GM21423 (cell line): ENCODE results near the gene CPT2.

Experiments
- ATAC-seq: cut with Tn5 transposase; IDR thresholded peaks from one replicate; pipeline ENCODE4 v1.9.1; 2021; ENCODE audit warnings: mild to moderate bottlenecking, moderate library complexity; ENCODE audit not compliant: unreplicated experiment

Gene CPT2

GRCh38 chr1:53214376-53214940 lies 17.8 kb downstream of the CPT2 start:
- ATAC-seq, result no peak

- no peak for ATAC-seq
Observed at GRCh38 chr1:53218201-53218600, 21.6 kb downstream of the CPT2 start.

GRCh38 chr1:53219711-53220110 lies 23.1 kb downstream of the CPT2 start:
- ATAC-seq, result no peak

- peak; percentile 93 for ATAC-seq
Observed at GRCh38 chr1:53220171-53220961, 23.7 kb downstream of the CPT2 start, which contains the start of gene CZIB. CZIB (minus strand) TSS chr1:53220634; CDS start chr1:53220575, 59 bp downstream.

GRCh38 chr1:53220962-53221286 lies 24.3 kb downstream of the CPT2 start:
- ATAC-seq, result no peak

GRCh38 chr1:53237638-53238037 lies 41.0 kb downstream of the CPT2 start:
- ATAC-seq, result no peak

GRCh38 chr1:53238197-53239155 lies 41.9 kb downstream of the CPT2 start, which contains the start of gene MAGOH:
MAGOH (minus strand) TSS chr1:53238518; CDS start chr1:53238448, 70 bp downstream.
- peak; percentile 100 for ATAC-seq

- ATAC-seq, result no peak
Observed at GRCh38 chr1:53241828-53242227, 45.2 kb downstream of the CPT2 start.

GRCh38 chr1:53242381-53242780 lies 45.8 kb downstream of the CPT2 start:
- no peak for ATAC-seq

- ATAC-seq, result no peak
Observed at GRCh38 chr1:53244141-53244540, 47.5 kb downstream of the CPT2 start.

GRCh38 chr1:53246261-53247134 lies 49.9 kb downstream of the CPT2 start:
- ATAC-seq, result no peak

- ATAC-seq, result no peak
Observed at GRCh38 chr1:53249706-53250105, 53.1 kb downstream of the CPT2 start.

GRCh38 chr1:53250325-53250724 lies 53.7 kb downstream of the CPT2 start:
- ATAC-seq, result no peak

GRCh38 chr1:53254011-53254640 lies 57.5 kb downstream of the CPT2 start:
- ATAC-seq, result no peak

- no peak for ATAC-seq
Observed at GRCh38 chr1:53255031-53255430, 58.4 kb downstream of the CPT2 start.

- no peak for ATAC-seq
Observed at GRCh38 chr1:53256511-53257453, 60.2 kb downstream of the CPT2 start.

GRCh38 chr1:53257454-53258081 lies 60.9 kb downstream of the CPT2 start:
- no peak for ATAC-seq

GRCh38 chr1:53258216-53258615 lies 61.6 kb downstream of the CPT2 start:
- ATAC-seq, result no peak
